Measurements from ENCODE around the gene BICD1.

The BICD1 gene

DNA sequence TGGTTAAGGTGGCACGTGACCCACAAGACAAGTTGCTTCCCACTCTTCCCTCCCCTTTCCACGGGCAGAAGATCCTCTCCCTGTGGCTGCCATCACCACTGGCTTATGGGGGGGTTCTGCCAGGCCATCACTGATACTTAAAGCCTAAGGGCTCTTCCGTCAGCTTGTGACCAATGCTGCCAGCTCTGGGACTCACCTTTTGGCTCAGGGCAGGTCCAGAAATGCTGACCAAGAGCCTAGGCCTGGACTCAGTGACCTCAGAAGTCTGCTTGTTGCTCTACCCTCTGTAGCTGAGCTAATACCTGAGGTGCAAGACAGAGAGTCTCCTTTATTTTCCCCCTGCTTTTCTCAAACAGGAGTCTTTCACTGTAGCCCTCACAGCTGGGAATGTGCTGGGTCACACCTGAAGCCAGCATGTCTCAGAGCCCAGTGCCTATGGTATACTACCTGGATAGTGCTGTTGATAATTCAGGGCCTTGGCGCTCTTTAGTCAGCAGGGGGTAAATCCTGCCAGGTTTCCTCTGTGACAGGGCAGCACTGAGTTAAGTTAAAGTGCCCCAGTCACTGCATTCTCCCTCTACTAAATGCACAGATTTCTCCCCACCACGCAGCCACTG is 312.4 kb downstream of the BICD1 start:
- no peak for DNase-seq

DNA sequence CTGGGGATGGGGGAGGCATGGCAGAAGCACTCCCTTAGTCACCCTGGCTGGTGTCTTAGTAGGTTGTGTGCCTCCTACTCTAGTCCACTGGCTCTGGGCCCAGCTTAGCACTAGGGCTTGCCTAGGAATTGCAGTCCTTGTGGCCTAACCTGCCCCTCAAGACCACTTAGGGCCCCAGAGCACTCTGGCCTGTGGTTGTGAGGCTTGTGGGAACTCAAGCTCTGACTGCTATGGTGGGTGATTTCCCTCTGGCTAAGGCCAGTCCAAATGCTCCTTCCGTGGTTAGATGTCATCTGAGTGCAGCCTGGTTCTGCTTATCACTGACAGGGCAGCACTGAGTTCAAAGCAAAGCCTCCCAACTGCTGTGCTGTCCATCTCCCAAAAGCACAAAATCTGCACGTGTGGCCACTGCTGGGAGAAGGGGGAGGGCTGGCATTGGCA is 312.9 kb downstream of the BICD1 start:
- DNase-seq: no peak

DNA sequence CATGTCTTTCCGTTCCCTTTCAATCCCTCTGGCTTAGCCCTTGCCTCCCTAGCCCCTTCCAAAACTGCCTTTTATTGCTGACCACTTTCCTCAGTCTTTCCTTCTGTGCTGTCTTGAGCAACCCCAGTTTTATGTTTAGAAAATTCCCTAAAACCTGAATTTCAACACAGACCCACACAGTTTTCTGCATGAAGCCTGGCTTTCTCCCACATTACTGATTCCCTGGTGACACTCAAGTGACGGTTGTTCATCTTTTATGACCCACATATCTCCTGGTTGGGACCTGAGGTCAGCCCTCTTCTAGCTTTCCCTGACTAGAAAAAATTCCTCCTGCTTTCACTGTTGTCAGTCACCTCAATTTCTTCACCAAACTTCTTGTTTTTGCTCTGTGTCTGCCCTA is 313.7 kb downstream of the BICD1 start:
- DNase-seq: no peak

DNA sequence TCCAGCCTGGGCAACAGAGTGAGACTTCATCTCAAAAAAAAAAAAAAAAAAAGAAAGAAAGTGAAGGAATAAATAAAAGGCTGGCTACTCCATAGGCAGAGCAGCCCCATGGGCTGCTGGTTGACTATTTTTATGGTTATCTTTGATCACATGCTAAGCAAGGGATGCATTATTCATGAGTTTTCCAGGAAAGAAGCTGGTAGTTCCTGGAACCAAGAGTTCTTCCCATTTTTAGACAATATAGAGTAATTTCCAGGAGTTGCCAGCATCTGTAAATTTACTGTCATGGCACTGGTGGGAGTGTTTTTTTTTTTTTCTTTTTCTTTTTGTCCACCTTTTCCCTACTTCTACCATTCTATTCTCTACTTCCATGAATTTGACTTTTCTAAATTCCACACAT is 316.9 kb downstream of the BICD1 start:
- DNase-seq: no peak

DNA sequence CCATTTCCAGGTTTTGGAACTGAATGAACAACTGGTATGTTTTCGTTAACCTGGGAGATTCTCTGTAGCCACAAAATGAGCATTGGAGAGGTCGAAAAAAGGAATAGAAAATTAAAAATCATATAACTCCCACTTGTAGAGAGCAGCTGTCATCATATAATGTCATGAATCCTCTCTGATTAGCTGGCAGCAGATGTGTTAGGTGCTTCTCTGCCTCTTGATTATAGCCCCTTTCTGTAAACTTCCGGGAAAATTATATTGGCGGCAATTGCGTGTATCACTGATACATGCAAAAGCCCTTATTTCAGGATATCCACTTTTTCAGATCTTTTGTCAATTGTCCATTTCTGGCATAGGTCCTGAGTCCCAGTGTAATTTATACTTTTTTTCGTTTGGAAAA is 324.4 kb downstream of the BICD1 start:
- no peak for DNase-seq

Measured in amniotic stem cell (primary cell).